ENCODE data around the gene FMNL2. TPM values are rescaled to one million over a fixed set of nuclear protein-coding genes. Genes with fewer than 3 reads are reported as not detected.

FMNL2 gene
- total RNA-seq, 4 donors from 2014 or later = 25.2 to 35.0 (median 27.4) TPM

GRCh38 chr2:152674334-152674733 lies 339.4 kb downstream of the FMNL2 start:
- Histone ChIP-seq H3K9me3 (no peaks in the 10 kb centered on the region), H3K27ac (no peak overlapping the region), H3K27me3 (no peaks in the 10 kb centered on the region), H3K36me3 (peaks cover 8 to 91% of the 10 kb centered on the region in 2 donors), H3K4me3 (no peak overlapping the region), H3K4me1 (no peaks in the 10 kb centered on the region)
- no peak for TF ChIP-seq POLR2AphosphoS5 (IDR thresholded peaks at IDR 0.05)
- TF ChIP-seq, protein P1, sequence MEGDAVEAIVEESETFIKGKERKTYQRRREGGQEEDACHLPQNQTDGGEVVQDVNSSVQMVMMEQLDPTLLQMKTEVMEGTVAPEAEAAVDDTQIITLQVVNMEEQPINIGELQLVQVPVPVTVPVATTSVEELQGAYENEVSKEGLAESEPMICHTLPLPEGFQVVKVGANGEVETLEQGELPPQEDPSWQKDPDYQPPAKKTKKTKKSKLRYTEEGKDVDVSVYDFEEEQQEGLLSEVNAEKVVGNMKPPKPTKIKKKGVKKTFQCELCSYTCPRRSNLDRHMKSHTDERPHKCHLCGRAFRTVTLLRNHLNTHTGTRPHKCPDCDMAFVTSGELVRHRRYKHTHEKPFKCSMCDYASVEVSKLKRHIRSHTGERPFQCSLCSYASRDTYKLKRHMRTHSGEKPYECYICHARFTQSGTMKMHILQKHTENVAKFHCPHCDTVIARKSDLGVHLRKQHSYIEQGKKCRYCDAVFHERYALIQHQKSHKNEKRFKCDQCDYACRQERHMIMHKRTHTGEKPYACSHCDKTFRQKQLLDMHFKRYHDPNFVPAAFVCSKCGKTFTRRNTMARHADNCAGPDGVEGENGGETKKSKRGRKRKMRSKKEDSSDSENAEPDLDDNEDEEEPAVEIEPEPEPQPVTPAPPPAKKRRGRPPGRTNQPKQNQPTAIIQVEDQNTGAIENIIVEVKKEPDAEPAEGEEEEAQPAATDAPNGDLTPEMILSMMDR (IDR thresholded peaks at IDR 0.05) = no peak
- no peak for TF ChIP-seq EP300 (IDR thresholded peaks at IDR 0.05)
- TF ChIP-seq POLR2A (IDR thresholded peaks at IDR 0.05) = no peak
- ATAC-seq = no peak
- WGBS, 2 donors (ENCODE audit: low coverage in 1 of 2) = 77 to 85% methylated on average over 3 to 4 of the region's 4 CpGs

DNA sequence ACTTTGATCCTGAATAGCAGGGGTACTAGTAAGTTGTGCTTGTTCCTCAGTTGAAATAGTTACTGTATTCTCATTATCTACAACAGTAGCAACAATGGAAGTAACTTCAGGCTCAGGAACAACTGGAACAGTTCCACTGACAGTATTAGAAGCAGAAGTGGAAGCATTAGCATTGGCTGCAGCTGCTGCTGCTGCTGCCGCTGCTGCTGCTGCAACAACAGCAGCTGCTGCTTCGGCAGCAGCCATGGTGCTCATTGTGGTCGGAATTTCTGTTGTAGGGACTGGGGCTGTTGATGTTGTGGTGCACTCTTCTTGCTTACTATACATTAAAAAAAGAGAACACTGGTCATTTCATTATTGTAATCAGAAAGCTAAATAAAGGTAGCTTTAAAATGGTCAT lies 341.5 kb downstream of the FMNL2 start:
- no peaks in the 10 kb centered on the region for H3K27me3 ChIP-seq
- no peak overlapping the region for H3K27ac ChIP-seq
- WGBS, 2 donors (ENCODE audit: low coverage in 1 of 2) = 83 to 90% methylated on average over 2 to 3 of the region's 3 CpGs
- H3K36me3 ChIP-seq = peaks cover 4 to 89% of the 10 kb centered on the region in 2 donors
- H3K4me1 ChIP-seq = no peaks in the 10 kb centered on the region
- TF ChIP-seq POLR2A (IDR thresholded peaks at IDR 0.05) (no peak), EP300 (IDR thresholded peaks at IDR 0.05) (no peak)
- TF ChIP-seq, protein P1 (IDR thresholded peaks at IDR 0.05) = no peak
- ATAC-seq = no peak
- no peak overlapping the region for H3K4me3 ChIP-seq
- no peaks in the 10 kb centered on the region for H3K9me3 ChIP-seq

DNA sequence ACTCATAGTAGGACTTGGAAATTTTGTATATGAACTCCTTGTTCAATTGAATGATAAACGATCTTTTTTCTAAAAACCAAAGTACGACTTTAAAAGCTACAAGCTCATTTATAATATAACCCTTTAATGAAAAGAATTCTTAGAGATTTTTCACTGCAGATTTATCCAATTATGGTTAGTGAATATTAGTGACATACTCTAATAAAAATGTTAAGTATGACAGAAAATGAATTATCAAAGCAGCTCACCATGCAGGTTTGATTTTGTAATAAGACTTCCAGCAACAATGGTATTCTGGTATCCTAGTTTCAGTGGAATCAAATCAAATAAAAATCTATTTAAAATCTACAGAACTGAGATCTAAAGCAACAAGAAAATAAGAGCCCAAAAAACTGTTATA lies 343.8 kb downstream of the FMNL2 start:
- no peaks in the 10 kb centered on the region for H3K4me1 ChIP-seq
- H3K27ac ChIP-seq = no peak overlapping the region
- TF ChIP-seq POLR2AphosphoS5 (IDR thresholded peaks at IDR 0.05) = no peak
- no peaks in the 10 kb centered on the region for H3K27me3 ChIP-seq
- no peak for ATAC-seq
- 54 to 61% methylated on average over 2 of the region's 2 CpGs for WGBS, 2 donors (ENCODE audit: low coverage in 1 of 2)
- H3K9me3 ChIP-seq = no peaks in the 10 kb centered on the region
- peaks cover 0 to 67% of the 10 kb centered on the region in 2 donors for H3K36me3 ChIP-seq
- H3K4me3 ChIP-seq = no peak overlapping the region

DNA sequence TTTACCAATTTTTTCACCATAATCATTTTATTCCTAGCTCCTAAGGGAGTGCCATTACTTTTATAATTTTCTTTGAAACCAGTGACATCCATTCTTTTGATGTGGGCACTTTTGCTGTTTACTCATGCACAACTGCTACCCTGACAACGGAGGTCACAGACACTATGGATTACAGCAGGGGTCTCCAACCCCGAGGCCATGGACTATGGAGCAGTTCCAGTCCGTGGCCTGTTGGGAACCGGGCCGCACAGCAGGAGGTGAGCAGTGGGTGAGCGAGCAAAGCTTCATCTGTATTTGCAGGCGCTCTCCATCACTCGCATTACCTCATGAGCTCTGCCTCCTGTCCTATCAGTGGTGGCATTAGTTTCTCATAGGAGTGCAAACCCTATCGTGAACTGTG lies 347.7 kb downstream of the FMNL2 start:
- no peak for ATAC-seq
- 93 to 94% methylated on average over 2 to 3 of the region's 9 CpGs for WGBS, 2 donors (ENCODE audit: low coverage in 1 of 2)
- Histone ChIP-seq H3K27ac (no peak overlapping the region), H3K27me3 (no peaks in the 10 kb centered on the region), H3K4me3 (no peak overlapping the region), H3K4me1 (no peaks in the 10 kb centered on the region), H3K36me3 (peaks cover 0 to 34% of the 10 kb centered on the region in 2 donors), H3K9me3 (no peaks in the 10 kb centered on the region)
- TF ChIP-seq POLR2A (IDR thresholded peaks at IDR 0.05) (no peak), EP300 (IDR thresholded peaks at IDR 0.05) (no peak), POLR2AphosphoS5 (IDR thresholded peaks at IDR 0.05) (no peak)
- TF ChIP-seq, protein P1 (IDR thresholded peaks at IDR 0.05) = no peak

DNA sequence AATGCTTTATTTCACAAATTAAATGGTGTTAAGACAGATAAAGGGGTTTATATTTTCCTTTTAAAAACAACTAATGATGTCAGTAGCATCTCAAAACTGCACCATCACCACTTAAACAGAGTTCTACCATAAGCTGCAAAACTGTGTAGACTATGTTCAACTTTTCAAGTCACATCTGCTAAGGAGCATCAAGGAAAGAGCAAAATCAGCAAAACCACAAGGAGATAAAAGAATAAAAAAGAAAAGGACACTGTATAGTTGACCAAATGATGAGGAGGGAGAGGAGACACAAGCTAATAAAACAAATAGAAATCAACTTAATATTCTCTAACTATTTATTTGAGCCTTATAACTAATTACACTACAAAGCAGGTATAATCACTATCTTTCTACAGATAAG lies 348.4 kb downstream of the FMNL2 start:
- Histone ChIP-seq H3K36me3 (peaks cover 0 to 29% of the 10 kb centered on the region in 2 donors), H3K27me3 (no peaks in the 10 kb centered on the region), H3K9me3 (no peaks in the 10 kb centered on the region), H3K4me1 (no peaks in the 10 kb centered on the region), H3K4me3 (no peak overlapping the region), H3K27ac (no peak overlapping the region)
- TF ChIP-seq EP300 (IDR thresholded peaks at IDR 0.05) = no peak
- no peak for TF ChIP-seq POLR2A (IDR thresholded peaks at IDR 0.05)
- TF ChIP-seq POLR2AphosphoS5 (IDR thresholded peaks at IDR 0.05) = no peak
- TF ChIP-seq, protein P1 (IDR thresholded peaks at IDR 0.05) = no peak
- ATAC-seq = no peak

- Histone ChIP-seq H3K4me1 (no peaks in the 10 kb centered on the region), H3K27ac (no peak overlapping the region), H3K9me3 (no peaks in the 10 kb centered on the region), H3K36me3 (no peaks in the 10 kb centered on the region), H3K27me3 (no peaks in the 10 kb centered on the region), H3K4me3 (no peak overlapping the region)
- ATAC-seq = no peak
- TF ChIP-seq, protein P1 (IDR thresholded peaks at IDR 0.05) = no peak
- no peak for TF ChIP-seq EP300 (IDR thresholded peaks at IDR 0.05)
- TF ChIP-seq POLR2AphosphoS5 (IDR thresholded peaks at IDR 0.05) = no peak
- no peak for TF ChIP-seq POLR2A (IDR thresholded peaks at IDR 0.05)
Measured at GRCh38 chr2:152686321-152686720, 351.3 kb downstream of the FMNL2 start.
